Nucleus accumbens (tissue), 56 donors: ENCODE data around the gene ACAN.

ENCODE experiments used
- DNase-seq, 56 donors: peaks; one replicate each; lab custom pipeline; 2025; lab: John Stamatoyannopoulos, UW

The ACAN gene

GRCh38 chr15:88898736-88899135, 95.5 kb downstream of the ACAN start:
- DNase-seq: no peak

- no peak for DNase-seq
Observed at GRCh38 chr15:88899251-88899650, 96.0 kb downstream of the ACAN start.

GRCh38 chr15:88900309-88900981, 97.2 kb downstream of the ACAN start:
- no peak for DNase-seq

GRCh38 chr15:88900982-88901418, 97.8 kb downstream of the ACAN start:
- no peak for DNase-seq

GRCh38 chr15:88901508-88902220, 98.4 kb downstream of the ACAN start:
- DNase-seq: no peak

- no peak for DNase-seq
Observed at GRCh38 chr15:88902221-88902835, 99.1 kb downstream of the ACAN start.

GRCh38 chr15:88902846-88903245, 99.6 kb downstream of the ACAN start:
- DNase-seq: no peak

- DNase-seq: no peak
Observed at GRCh38 chr15:88904257-88904623, 101.0 kb downstream of the ACAN start.

GRCh38 chr15:88904624-88905327, 101.5 kb downstream of the ACAN start:
- DNase-seq: peak in 51 of 56 donors; percentile 16 to 89 (median 65)

- DNase-seq: no peak
Observed at GRCh38 chr15:88905576-88905975, 102.3 kb downstream of the ACAN start.

- no peak for DNase-seq
Observed at GRCh38 chr15:88906130-88906529, 102.9 kb downstream of the ACAN start.

- DNase-seq: no peak
Observed at GRCh38 chr15:88906551-88906950, 103.3 kb downstream of the ACAN start.

- DNase-seq: no peak
Observed at GRCh38 chr15:88907111-88907510, 103.9 kb downstream of the ACAN start.

GRCh38 chr15:88908123-88908522, 104.9 kb downstream of the ACAN start:
- DNase-seq: no peak

GRCh38 chr15:88908697-88909621, 105.7 kb downstream of the ACAN start:
- DNase-seq: no peak

- no peak for DNase-seq
Observed at GRCh38 chr15:88909956-88910831, 107.0 kb downstream of the ACAN start.

GRCh38 chr15:88911766-88912118, 108.5 kb downstream of the ACAN start:
- peak in 2 of 56 donors; percentile 17 to 23 for DNase-seq

- peak in 2 of 56 donors; percentile 14 to 20 for DNase-seq
Observed at GRCh38 chr15:88912500-88912921, 109.3 kb downstream of the ACAN start.
